GM12878 (cell line): Measurements from ENCODE around the gene QRFP. TPM values are rescaled to one million over a fixed set of nuclear protein-coding genes. Genes with fewer than 3 reads are reported as not detected.

Source experiments
- ATAC-seq: fragments of 200-7000 bp; cut with Tn5 transposase; 3 replicates; pipeline ENCODE4 v1.9.1; 2020; ENCODE audit warnings: mild to moderate bottlenecking, moderate library complexity
- BruUV-seq: library from RNA; stranded (reverse); fragments of 400-500 nt; replicated peaks from 2 replicates; lab custom pipeline; 2021; lab: Mats Ljungman, UMichigan
- CTCF ChIA-PET: fragments of 300-600 bp; sonication (Branson Sonifier 250); formaldehyde crosslinking; extraction: SDS; loops from one replicate; lab custom pipeline; 2021; ENCODE audit warnings: inconsistent platforms; lab: Yijun Ruan, JAX
- POLR2A ChIA-PET: fragments of 350-600 bp; formaldehyde crosslinking; extraction: SDS; loops from one replicate; lab custom pipeline; 2021; ENCODE audit warnings: inconsistent platforms; lab: Charles Lee
- RAD21 ChIA-PET: fragments of 300-600 bp; sonication (Branson Sonifier 250); formaldehyde crosslinking; loops from one replicate; lab custom pipeline; 2023; ENCODE audit warnings: antibody characterized with exemption; ENCODE audit not compliant: unreplicated experiment; lab: Charles Lee
- SMC1A ChIA-PET: fragments of 300-600 bp; sonication (Branson Sonifier 250); formaldehyde crosslinking; loops from one replicate; lab custom pipeline; 2023; ENCODE audit not compliant: unreplicated experiment, uncharacterized antibody; lab: Charles Lee
- DNase-seq: peaks from one replicate; pipeline ENCODE4 v3.0.0-alpha.2; 2011; ENCODE audit warnings: low read depth, low spot score
- FAIRE-seq: peaks from 3 replicates; lab custom pipeline; 2011; peaks lifted over from hg19 to GRCh38; lab: Jason Lieb, UNC
- H2AFZ ChIP-seq: 2 replicates; pipeline ENCODE4 v1.6.0; 2011; ENCODE audit warnings: low read depth, low read length, control low read depth; ENCODE audit not compliant: control insufficient read depth
- H3K27ac ChIP-seq: 2 replicates; pipeline ENCODE4 v1.5.1; 2011; ENCODE audit warnings: control low read depth; ENCODE audit not compliant: control insufficient read depth, insufficient read depth
- H3K27me3 ChIP-seq, 2 experiments: replicated peaks in 1 of 2; 2 replicates each; pipeline versions ENCODE4 v1.6.0 to v1.6.1; 2011; ENCODE audit warnings: low read length in 1 of 2; ENCODE audit not compliant: control insufficient read depth in 2 of 2, insufficient read depth in 2 of 2
- H3K36me3 ChIP-seq, 2 experiments: 2 replicates each; pipeline ENCODE4 v1.5.1; 2011; ENCODE audit warnings: low read length in 1 of 2; ENCODE audit not compliant: control insufficient read depth in 2 of 2, insufficient read depth in 2 of 2
- H3K4me1 ChIP-seq: 2 replicates; pipeline ENCODE4 v1.6.1; 2011; ENCODE audit warnings: mild to moderate bottlenecking, low read length, moderate library complexity, mixed read lengths; ENCODE audit not compliant: control insufficient read depth, insufficient read depth
- H3K4me2 ChIP-seq: 2 replicates; pipeline ENCODE4 v1.6.0; 2011; ENCODE audit warnings: control low read depth; ENCODE audit not compliant: control insufficient read depth, insufficient read depth
- H3K4me3 ChIP-seq: fragments of 200-600 bp; sonication (generic); 2 replicates; pipeline ENCODE4 v1.5.1; 2016
- H3K79me2 ChIP-seq: 2 replicates; pipeline ENCODE4 v1.6.0; 2011; ENCODE audit warnings: low read length; ENCODE audit not compliant: control insufficient read depth, insufficient read depth
- H3K9ac ChIP-seq: 2 replicates; pipeline ENCODE4 v1.8.0; 2011; ENCODE audit warnings: low read length, control low read depth, mixed read lengths; ENCODE audit not compliant: control insufficient read depth, insufficient read depth
- H3K9me3 ChIP-seq: replicated peaks from 3 replicates; pipeline ENCODE4 v1.5.1; 2011; ENCODE audit warnings: mild to moderate bottlenecking, low read length; ENCODE audit not compliant: control insufficient read depth, insufficient read depth
- H4K20me1 ChIP-seq: 2 replicates; pipeline ENCODE4 v1.6.0; 2011; ENCODE audit not compliant: control insufficient read depth, insufficient read depth
- HDAC2 ChIP-seq: fragments of 200-600 bp; sonication (generic); IDR thresholded peaks from 2 replicates; pipeline ENCODE4 v1.6.1; 2017
- RAD51 ChIP-seq: fragments of 450-650 bp; IDR thresholded peaks from 2 replicates; pipeline ENCODE4 v1.6.1; 2016; ENCODE audit warnings: moderate library complexity, mild to moderate bottlenecking, inconsistent platforms
- ZZZ3 ChIP-seq: IDR thresholded peaks from 2 replicates; pipeline ENCODE4 v1.6.1; 2011; ENCODE audit warnings: low read depth; ENCODE audit not compliant: control insufficient read depth, insufficient read length
- WGBS: methylation state at CpG from one replicate; pipeline ENCODE4 v1.1.6; 2016; ENCODE audit warnings: low lambda C conversion rate; ENCODE audit not compliant: insufficient replicate concordance, insufficient coverage; ENCODE audit errors: missing lambda C conversion rate; 5-methylcytosine and 5-hydroxymethylcytosine counted together
- in situ Hi-C: fragments of 300-500 bp; cut with MboI; formaldehyde crosslinking; loops from 9 replicates; pipeline ENCODE4 v1.14.3; 2018; ENCODE audit warnings: mixed read lengths
- intact Hi-C: fragments of 100-400 bp; cut with micrococcal nuclease; formaldehyde crosslinking; loops from one replicate; pipeline ENCODE4 v1.14.2; 2022; ENCODE audit not compliant: unreplicated experiment
- polyA plus RNA-seq, 11 experiments: library from polyadenylated mRNA; depleted of rRNA in 4 of 11; unstranded in 6 of 11; stranded (reverse) in 5 of 11; fragments of >200 nt; fragmentation: Nextera tagmentation in 4 of 11; fragmentation: Illumina TruSeq in 1 of 11; extraction: Ambion mirVana in 4 of 11; extraction: Trizol in 1 of 11; gene quantifications; 1 replicate in 1 of 11; 2 replicates in 10 of 11; pipeline versions ENCODE4 v1.2.1 to v1.2.3, GENCODE V29; 2011 to 2016; ENCODE audit warnings: inconsistent platforms in 2 of 11, missing spikeins in 2 of 11, low read depth in 1 of 11
- total RNA-seq, 4 experiments: library from RNA; depleted of rRNA in 3 of 4; stranded (reverse); fragments of >200 nt in 3 of 4; fragmentation: Illumina TruSeq in 1 of 4; extraction: Trizol in 1 of 4; gene quantifications; 2 replicates each; pipeline versions ENCODE4 v1.2.1 to v1.2.3, GENCODE V29; 2013 to 2021
- TF ChIP-seq, protein P1 (sequence below): fragments of 150-350 bp; IDR thresholded peaks from 2 replicates; pipeline ENCODE4 v1.6.1; 2016; ENCODE audit warnings: low read depth, low read length

Gene QRFP
- total and polyA plus RNA-seq, 10 of the 15 experiments (the other 5 are each of a cell fraction or from before 2014, with no cell fraction given): not detected

DNA sequence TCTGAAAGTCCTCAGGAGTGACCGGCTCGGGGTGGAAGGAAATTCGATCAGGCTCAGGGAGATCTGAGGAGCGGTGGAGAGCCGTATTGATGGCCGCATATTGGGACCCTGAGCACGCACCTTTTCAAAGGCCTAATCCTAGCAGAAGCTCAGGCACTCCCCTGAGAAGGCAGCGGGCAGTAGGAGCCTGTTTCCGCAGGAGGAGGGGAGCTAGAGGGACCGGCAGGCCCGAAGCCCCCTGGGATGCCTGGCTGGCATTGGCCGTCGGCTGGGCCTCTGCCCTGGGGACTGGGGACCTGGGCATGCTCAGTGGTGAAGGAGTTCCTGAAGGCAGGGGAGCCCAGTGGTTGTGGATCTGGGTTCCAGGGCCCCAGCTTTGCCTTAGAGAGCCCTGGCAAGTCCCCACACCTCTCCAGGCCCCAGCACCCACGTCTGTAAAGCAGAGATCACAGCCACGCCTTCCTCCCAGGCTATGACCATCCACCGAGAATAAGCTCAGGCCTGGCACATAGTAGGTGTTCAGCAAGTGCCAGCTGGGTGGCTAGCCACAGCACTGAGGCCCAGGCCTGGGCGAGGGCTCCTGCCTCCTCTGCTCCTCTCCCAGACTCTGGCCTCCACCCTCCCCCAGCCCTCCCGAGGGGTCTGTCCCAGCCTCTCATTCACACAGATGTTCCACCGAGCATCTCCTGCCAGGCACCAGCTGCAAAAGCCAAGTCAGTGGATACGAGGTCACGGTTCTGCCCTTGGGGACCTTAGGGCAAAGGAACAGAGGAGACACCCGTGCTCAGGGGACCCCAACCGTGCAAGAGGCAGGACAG lies 17.2 kb upstream of the QRFP start (continued):
- TF ChIP-seq, protein P1, sequence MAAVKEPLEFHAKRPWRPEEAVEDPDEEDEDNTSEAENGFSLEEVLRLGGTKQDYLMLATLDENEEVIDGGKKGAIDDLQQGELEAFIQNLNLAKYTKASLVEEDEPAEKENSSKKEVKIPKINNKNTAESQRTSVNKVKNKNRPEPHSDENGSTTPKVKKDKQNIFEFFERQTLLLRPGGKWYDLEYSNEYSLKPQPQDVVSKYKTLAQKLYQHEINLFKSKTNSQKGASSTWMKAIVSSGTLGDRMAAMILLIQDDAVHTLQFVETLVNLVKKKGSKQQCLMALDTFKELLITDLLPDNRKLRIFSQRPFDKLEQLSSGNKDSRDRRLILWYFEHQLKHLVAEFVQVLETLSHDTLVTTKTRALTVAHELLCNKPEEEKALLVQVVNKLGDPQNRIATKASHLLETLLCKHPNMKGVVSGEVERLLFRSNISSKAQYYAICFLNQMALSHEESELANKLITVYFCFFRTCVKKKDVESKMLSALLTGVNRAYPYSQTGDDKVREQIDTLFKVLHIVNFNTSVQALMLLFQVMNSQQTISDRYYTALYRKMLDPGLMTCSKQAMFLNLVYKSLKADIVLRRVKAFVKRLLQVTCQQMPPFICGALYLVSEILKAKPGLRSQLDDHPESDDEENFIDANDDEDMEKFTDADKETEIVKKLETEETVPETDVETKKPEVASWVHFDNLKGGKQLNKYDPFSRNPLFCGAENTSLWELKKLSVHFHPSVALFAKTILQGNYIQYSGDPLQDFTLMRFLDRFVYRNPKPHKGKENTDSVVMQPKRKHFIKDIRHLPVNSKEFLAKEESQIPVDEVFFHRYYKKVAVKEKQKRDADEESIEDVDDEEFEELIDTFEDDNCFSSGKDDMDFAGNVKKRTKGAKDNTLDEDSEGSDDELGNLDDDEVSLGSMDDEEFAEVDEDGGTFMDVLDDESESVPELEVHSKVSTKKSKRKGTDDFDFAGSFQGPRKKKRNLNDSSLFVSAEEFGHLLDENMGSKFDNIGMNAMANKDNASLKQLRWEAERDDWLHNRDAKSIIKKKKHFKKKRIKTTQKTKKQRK: no peak
- TF ChIP-seq ZZZ3: no peak

DNA sequence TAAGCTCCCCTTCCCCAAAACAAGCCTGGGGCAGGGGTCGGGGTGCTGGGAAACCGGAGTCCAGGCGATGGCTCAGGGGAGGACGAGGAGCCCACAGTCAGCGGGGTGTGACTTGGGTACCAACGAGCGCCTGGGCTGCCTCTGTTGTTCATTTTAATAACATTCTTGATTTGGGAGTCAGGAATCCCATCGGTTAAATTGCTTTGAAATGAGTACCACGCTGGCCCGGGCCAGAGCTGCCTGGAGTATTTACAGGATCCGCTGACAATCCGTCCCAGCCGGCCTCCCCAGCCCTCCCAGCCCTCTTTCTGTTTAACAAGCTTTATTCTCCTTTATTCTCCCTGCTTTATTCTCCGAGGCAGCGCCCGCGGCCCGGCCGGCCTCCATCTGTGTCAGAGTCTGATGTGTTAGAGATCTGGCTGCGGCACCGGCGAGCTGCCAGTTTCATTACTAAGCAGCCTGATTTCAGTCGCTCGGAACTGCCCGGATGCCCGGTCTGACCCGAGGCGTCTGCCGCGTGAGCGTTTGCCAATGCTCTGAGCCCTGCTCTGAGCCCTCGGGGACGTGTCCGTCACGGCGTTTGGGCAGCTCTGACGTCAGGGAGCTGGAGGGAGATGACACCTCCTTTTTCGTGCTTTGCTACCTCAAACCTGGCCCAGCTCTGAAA lies 16.5 kb upstream of the QRFP start:
- SMC1A ChIA-PET: no interaction called here
- Histone ChIP-seq H3K9me3 (no peaks in the 10 kb centered on the region), H3K9ac (no peak overlapping the region), H2AFZ (no peak overlapping the region), H3K79me2 (no peaks in the 10 kb centered on the region), H4K20me1 (no peaks in the 10 kb centered on the region), H3K27me3 (no peaks in the 10 kb centered on the region), H3K4me3 (no peak overlapping the region), H3K4me1 (no peaks in the 10 kb centered on the region), H3K4me2 (no peak overlapping the region), H3K27ac (no peak overlapping the region), H3K36me3 (no peaks in the 10 kb centered on the region)
- ATAC-seq (no peak), FAIRE-seq (no peak), DNase-seq (no peak)
- 63% methylated on average over 38 of the region's 38 CpGs for WGBS
- POLR2A ChIA-PET: no interaction called here
- no peak for TF ChIP-seq HDAC2
- TF ChIP-seq RAD51: no peak
- in situ Hi-C loops (no loop called here), intact Hi-C loops (no loop called here)
- BruUV-seq: no TSS peak
- CTCF ChIA-PET: interaction anchor here (0.6 to 1.1 kb wide), 2 partner anchors 16 to 49 kb away, joined by 3 read pairs; no protein-coding TSS in a partner anchor
- RAD21 ChIA-PET: interaction anchor here (0.7 kb wide), 1 partner anchor 43 kb away, joined by 3 read pairs; no protein-coding TSS in a partner anchor
